HepG2 (cell line): ENCODE data around the gene CCDC88C. TPM values are rescaled to one million over a fixed set of nuclear protein-coding genes. Genes with fewer than 3 reads are reported as not detected.

Experiments used
- ATAC-seq: fragments of 200-7000 bp; cut with Tn5 transposase; 3 replicates; pipeline ENCODE4 v1.9.1; 2020; ENCODE audit warnings: mild to moderate bottlenecking, moderate library complexity
- BruUV-seq: library from RNA; stranded (reverse); fragments of 400-500 nt; replicated peaks from 2 replicates; lab custom pipeline; 2021; lab: Mats Ljungman, UMichigan
- CTCF ChIA-PET: fragments of 300-600 bp; formaldehyde crosslinking; extraction: SDS; loops from one replicate; lab custom pipeline; 2021; ENCODE audit warnings: low total read pairs, inconsistent platforms, low intra/inter-chr PET ratio; lab: Yijun Ruan, JAX
- POLR2A ChIA-PET: fragments of 350-600 bp; sonication (Branson Sonifier 250); formaldehyde crosslinking; loops from one replicate; lab custom pipeline; 2020; ENCODE audit warnings: antibody characterized with exemption, inconsistent platforms; lab: Yijun Ruan, JAX
- DNase-seq: peaks from one replicate; pipeline ENCODE4 v3.0.0-alpha.2; 2015; ENCODE audit warnings: low spot score
- FAIRE-seq: peaks from 3 replicates; lab custom pipeline; 2011; peaks lifted over from hg19 to GRCh38; lab: Jason Lieb, UNC
- H2AFZ ChIP-seq: one replicate; pipeline ENCODE4 v1.6.1; 2011; ENCODE audit warnings: low read length, inconsistent platforms
- H3K27ac ChIP-seq: fragments of 300-600 bp; 3 replicates; pipeline ENCODE4 v1.8.0; 2011; ENCODE audit warnings: mixed run types, mild to moderate bottlenecking, mixed read lengths, low read length, inconsistent platforms; ENCODE audit not compliant: insufficient read depth; ENCODE audit errors: extremely low read length
- H3K27me3 ChIP-seq, 2 experiments: fragments of 200-600 bp in 1 of 2; 2 replicates in 1 of 2; 3 replicates in 1 of 2; pipeline versions ENCODE4 v1.6.0 to v1.8.0; 2011; ENCODE audit warnings: low read length in 2 of 2, mild to moderate bottlenecking in 2 of 2, moderate library complexity in 2 of 2, inconsistent platforms in 1 of 2; ENCODE audit not compliant: insufficient read depth in 2 of 2, control insufficient read depth in 1 of 2
- H3K36me3 ChIP-seq, 2 experiments: fragments of 200-600 bp in 1 of 2; replicated peaks in 1 of 2; 2 replicates in 1 of 2; 3 replicates in 1 of 2; pipeline versions ENCODE4 v1.5.1 to v1.8.0; 2011; ENCODE audit warnings: low read length in 2 of 2, inconsistent platforms in 1 of 2; ENCODE audit not compliant: insufficient read depth in 2 of 2, control insufficient read depth in 1 of 2
- H3K4me1 ChIP-seq: 2 replicates; pipeline ENCODE4 v1.5.1; 2012; ENCODE audit warnings: low read length, inconsistent platforms; ENCODE audit not compliant: insufficient read depth
- H3K4me2 ChIP-seq: 2 replicates; pipeline ENCODE4 v1.6.0; 2011; ENCODE audit warnings: low read depth, low read length, inconsistent platforms
- H3K4me3 ChIP-seq, 3 experiments: fragments of 200-600 bp in 1 of 3; sonication (generic), shearing (Covaris generic) in 1 of 3; replicated peaks in 1 of 3; 2 replicates each; pipeline ENCODE4 v1.5.1; 2011 to 2016; ENCODE audit warnings: low read length in 3 of 3, inconsistent platforms in 2 of 3, low read depth in 2 of 3, mild to moderate bottlenecking in 2 of 3, control low read depth in 1 of 3, mixed read lengths in 1 of 3; ENCODE audit not compliant: insufficient read depth in 1 of 3
- H3K79me2 ChIP-seq: one replicate; pipeline ENCODE4 v1.6.1; 2011; ENCODE audit warnings: low read length, inconsistent platforms; ENCODE audit not compliant: insufficient read depth
- H3K9ac ChIP-seq: 2 replicates; pipeline ENCODE4 v1.6.0; 2011; ENCODE audit warnings: mild to moderate bottlenecking, low read depth, low read length, inconsistent platforms; ENCODE audit not compliant: insufficient read depth
- H3K9me3 ChIP-seq: 2 replicates; pipeline ENCODE4 v1.5.1; 2012; ENCODE audit warnings: mild to moderate bottlenecking, low read length
- H4K20me1 ChIP-seq: 2 replicates; pipeline ENCODE4 v1.6.0; 2011; ENCODE audit warnings: inconsistent platforms, mild to moderate bottlenecking, low read length, moderate library complexity; ENCODE audit not compliant: insufficient read depth
- DR1 ChIP-seq: sonication (generic); formaldehyde crosslinking; IDR thresholded peaks from 2 replicates; pipeline ENCODE4 v1.8.0; 2021; ENCODE audit warnings: mild to moderate bottlenecking, missing genetic modification reagents, inconsistent platforms
- DZIP1 ChIP-seq: sonication (generic); formaldehyde crosslinking; IDR thresholded peaks from 2 replicates; pipeline ENCODE4 v1.5.0; 2020; ENCODE audit warnings: mild to moderate bottlenecking, missing genetic modification reagents
- EZH2 ChIP-seq: conservative IDR thresholded peaks from 2 replicates; pipeline ENCODE4 v1.6.1; 2012; ENCODE audit warnings: mild to moderate bottlenecking, low read depth, low read length, moderate library complexity
- HIVEP1 ChIP-seq: sonication (generic); formaldehyde crosslinking; IDR thresholded peaks from 2 replicates; pipeline ENCODE4 v1.4.0; 2020; ENCODE audit warnings: mild to moderate bottlenecking, missing genetic modification reagents
- KDM5B ChIP-seq: sonication (generic); formaldehyde crosslinking; IDR thresholded peaks from 2 replicates; pipeline ENCODE4 v1.4.0; 2020; ENCODE audit warnings: missing genetic modification reagents, mild to moderate bottlenecking, borderline replicate concordance
- KDM6A ChIP-seq: IDR thresholded peaks from 2 replicates; pipeline ENCODE4 v1.6.1; 2016; ENCODE audit warnings: low read depth
- MED8 ChIP-seq: sonication (generic); formaldehyde crosslinking; IDR thresholded peaks from 2 replicates; pipeline ENCODE4 v1.8.1; 2023; ENCODE audit warnings: mild to moderate bottlenecking, missing genetic modification reagents; ENCODE audit not compliant: insufficient replicate concordance
- NRL ChIP-seq: sonication (generic); formaldehyde crosslinking; IDR thresholded peaks from 2 replicates; pipeline ENCODE4 v1.5.0; 2020; ENCODE audit warnings: missing genetic modification reagents, mild to moderate bottlenecking, moderate library complexity, borderline replicate concordance
- SOX6 ChIP-seq, 2 experiments: fragments of 450-650 bp in 1 of 2; sonication (generic) in 1 of 2; formaldehyde crosslinking in 1 of 2; IDR thresholded peaks; 2 replicates each; pipeline versions ENCODE4 v1.4.0 to v1.6.1; 2017 to 2020; ENCODE audit warnings: antibody characterized with exemption in 1 of 2, mild to moderate bottlenecking in 1 of 2, missing genetic modification reagents in 1 of 2
- SYNCRIP ChIP-seq: fragments of 200-400 bp; formaldehyde crosslinking; IDR thresholded peaks from 2 replicates; pipeline ENCODE4 v1.6.1; 2018; ENCODE audit warnings: mild to moderate bottlenecking, low read depth, low read length; ENCODE audit not compliant: insufficient read depth
- TBX2 ChIP-seq: sonication (generic); formaldehyde crosslinking; IDR thresholded peaks from 2 replicates; pipeline ENCODE4 v1.5.0; 2020; ENCODE audit warnings: missing genetic modification reagents, mild to moderate bottlenecking, borderline replicate concordance
- THAP9 ChIP-seq: sonication (generic); formaldehyde crosslinking; IDR thresholded peaks from 2 replicates; pipeline ENCODE4; 2020; ENCODE audit warnings: missing genetic modification reagents, mild to moderate bottlenecking, borderline replicate concordance
- TRIM22 ChIP-seq: fragments of 450-650 bp; IDR thresholded peaks from 2 replicates; pipeline ENCODE4 v1.6.1; 2017
- U2AF1 ChIP-seq: fragments of 200-400 bp; formaldehyde crosslinking; optimal IDR thresholded peaks from 2 replicates; pipeline ENCODE3; 2017; ENCODE audit warnings: mild to moderate bottlenecking, low read depth, low read length
- ZNF329 ChIP-seq: sonication (generic); formaldehyde crosslinking; IDR thresholded peaks from 2 replicates; pipeline ENCODE4 v1.9.0; 2021; ENCODE audit warnings: low read depth, mild to moderate bottlenecking, missing genetic modification reagents
- ZNF564 ChIP-seq: sonication (generic); formaldehyde crosslinking; IDR thresholded peaks from 2 replicates; pipeline ENCODE4 v1.8.1; 2023; ENCODE audit warnings: mild to moderate bottlenecking, missing genetic modification reagents
- WGBS: methylation state at CpG from one replicate; pipeline ENCODE4 v1.1.6; 2017; ENCODE audit warnings: low lambda C conversion rate; 5-methylcytosine and 5-hydroxymethylcytosine counted together
- in situ Hi-C: cut with HindIII; loops from 2 replicates; pipeline ENCODE4 v1.10.0; 2017; ENCODE audit warnings: low pct_unique_long_range_greater_than_20kb; ENCODE audit not compliant: extremely low pct_ligation_motif_present
- intact Hi-C: fragments of 100-400 bp; cut with micrococcal nuclease; formaldehyde crosslinking; loops from one replicate; pipeline ENCODE4 v1.10.0; 2022; ENCODE audit not compliant: unreplicated experiment
- polyA plus RNA-seq, 8 experiments: library from polyadenylated mRNA; depleted of rRNA in 3 of 8; stranded (reverse) in 7 of 8; unstranded in 1 of 8; fragments of >200 nt; fragmentation: Illumina TruSeq in 4 of 8; extraction: Trizol in 4 of 8; gene quantifications; 2 replicates each; pipeline versions ENCODE4 v1.2.1 to v1.2.3, GENCODE V29; 2011 to 2016; ENCODE audit warnings: low read depth in 4 of 8, missing spikeins in 1 of 8, mixed read lengths in 1 of 8; ENCODE audit not compliant: insufficient read depth in 1 of 8
- total RNA-seq, 5 experiments: library from RNA; depleted of rRNA; stranded (reverse); fragments of >200 nt; fragmentation: Illumina TruSeq; extraction: Trizol; gene quantifications; 2 replicates each; pipeline ENCODE4 v1.2.3, GENCODE V29; 2016; ENCODE audit warnings: low read depth in 1 of 5

Gene CCDC88C
- total and polyA plus RNA-seq, 2 of the 13 experiments (the other 11 are each of a cell fraction or from before 2014, with no cell fraction given), result 3.6 to 11.7 TPM

- peak overlapping the region; percentile 12; the same call in 1 of the 2 replicates for H3K9ac ChIP-seq
Observed at GRCh38 chr14:91253795-91254323, 163.8 kb downstream of the CCDC88C start.

More at GRCh38 chr14:91253795-91254323, 163.8 kb downstream of the CCDC88C start:
- ATAC-seq, result peak; percentile 36
- no peak for DNase-seq
- Histone ChIP-seq H4K20me1 (no peaks in the 10 kb centered on the region), H3K27ac (no peak overlapping the region), H3K27me3 (peaks cover 12 to 50% of the 10 kb centered on the region in 2 experiments), H3K9me3 (no peaks in the 10 kb centered on the region), H2AFZ (no peak overlapping the region), H3K4me3 (peak overlapping the region; percentile 54 to 73 (median 58); a peak in 4 of 6 replicates), H3K36me3 (no peaks in the 10 kb centered on the region), H3K4me2 (peak overlapping the region; percentile 80), H3K4me1 (peaks cover 25% of the 10 kb centered on the region), H3K79me2 (no peaks in the 10 kb centered on the region)
- ChIA-PET CTCF (no interaction called here), POLR2A (no interaction called here)
- in situ Hi-C loops, result no loop called here
- TF ChIP-seq U2AF1 (no peak), SYNCRIP (no peak), NRL (CRISPR knock-in tag) (peak; percentile 58; the same call in 1 of the 2 replicates), KDM6A (no peak), ZNF564 (CRISPR knock-in tag) (no peak), HIVEP1 (CRISPR knock-in tag) (peak; percentile 42; the same call in 1 of the 2 replicates), TBX2 (0 out of 2 replicates have a peak, but pooled peaks have one; percentile 20), SOX6 (IDR thresholded peaks at IDR 0.05) (no peak), SOX6 (CRISPR knock-in tag; IDR thresholded peaks at IDR 0.05) (0 out of 2 replicates have a peak, but pooled peaks have one; percentile 11), DZIP1 (CRISPR knock-in tag) (0 out of 2 replicates have a peak, but pooled peaks have one; percentile 43), DR1 (no peak), MED8 (no peak), EZH2 (no peak), THAP9 (no peak), KDM5B (0 out of 2 replicates have a peak, but pooled peaks have one; percentile 38), ZNF329 (CRISPR knock-in tag) (no peak), TRIM22 (no peak)
- WGBS, result no CpG with 5 or more reads among the region's 20 CpGs
- intact Hi-C loops, result no loop called here
- no TSS peak for BruUV-seq
- no peak for FAIRE-seq
